VCaP (cell line): ENCODE results near the gene GZMM.
A peak's percentile ranks its signal among the peaks of the same experiment; 100 is the strongest.

ENCODE experiments used
- H3K27ac ChIP-seq: fragments of 450-650 bp; 2 replicates; pipeline ENCODE4 v1.5.1; 2017
- TF ChIP-seq, protein P1 (sequence below): fragments of 450-650 bp; conservative IDR thresholded peaks from 2 replicates; pipeline ENCODE4 v1.5.1; 2017; ENCODE audit warnings: mild to moderate bottlenecking, moderate library complexity

The GZMM gene

DNA sequence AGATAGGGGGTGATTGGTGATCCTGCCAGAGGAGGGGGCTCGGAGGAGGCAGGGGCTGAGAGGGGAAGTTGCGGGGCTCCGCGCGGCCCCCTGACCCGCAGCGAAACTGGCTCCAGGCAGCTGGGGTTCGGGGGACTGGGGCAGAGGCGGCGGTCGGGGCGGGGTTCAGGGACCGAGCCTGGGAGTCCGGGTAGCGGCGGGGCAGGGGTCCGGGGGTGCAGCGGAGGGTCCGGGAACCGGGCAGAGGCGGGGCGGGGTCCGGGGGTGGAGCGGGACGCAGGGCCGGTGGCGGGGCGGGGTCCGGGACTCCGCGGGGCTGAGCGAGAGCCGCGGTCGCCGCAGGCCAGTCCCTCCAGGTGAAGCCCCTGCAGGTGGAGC is 46.4 kb upstream of the GZMM start:
- TF ChIP-seq, protein P1, sequence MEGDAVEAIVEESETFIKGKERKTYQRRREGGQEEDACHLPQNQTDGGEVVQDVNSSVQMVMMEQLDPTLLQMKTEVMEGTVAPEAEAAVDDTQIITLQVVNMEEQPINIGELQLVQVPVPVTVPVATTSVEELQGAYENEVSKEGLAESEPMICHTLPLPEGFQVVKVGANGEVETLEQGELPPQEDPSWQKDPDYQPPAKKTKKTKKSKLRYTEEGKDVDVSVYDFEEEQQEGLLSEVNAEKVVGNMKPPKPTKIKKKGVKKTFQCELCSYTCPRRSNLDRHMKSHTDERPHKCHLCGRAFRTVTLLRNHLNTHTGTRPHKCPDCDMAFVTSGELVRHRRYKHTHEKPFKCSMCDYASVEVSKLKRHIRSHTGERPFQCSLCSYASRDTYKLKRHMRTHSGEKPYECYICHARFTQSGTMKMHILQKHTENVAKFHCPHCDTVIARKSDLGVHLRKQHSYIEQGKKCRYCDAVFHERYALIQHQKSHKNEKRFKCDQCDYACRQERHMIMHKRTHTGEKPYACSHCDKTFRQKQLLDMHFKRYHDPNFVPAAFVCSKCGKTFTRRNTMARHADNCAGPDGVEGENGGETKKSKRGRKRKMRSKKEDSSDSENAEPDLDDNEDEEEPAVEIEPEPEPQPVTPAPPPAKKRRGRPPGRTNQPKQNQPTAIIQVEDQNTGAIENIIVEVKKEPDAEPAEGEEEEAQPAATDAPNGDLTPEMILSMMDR: no peak
- no peak overlapping the region for H3K27ac ChIP-seq

DNA sequence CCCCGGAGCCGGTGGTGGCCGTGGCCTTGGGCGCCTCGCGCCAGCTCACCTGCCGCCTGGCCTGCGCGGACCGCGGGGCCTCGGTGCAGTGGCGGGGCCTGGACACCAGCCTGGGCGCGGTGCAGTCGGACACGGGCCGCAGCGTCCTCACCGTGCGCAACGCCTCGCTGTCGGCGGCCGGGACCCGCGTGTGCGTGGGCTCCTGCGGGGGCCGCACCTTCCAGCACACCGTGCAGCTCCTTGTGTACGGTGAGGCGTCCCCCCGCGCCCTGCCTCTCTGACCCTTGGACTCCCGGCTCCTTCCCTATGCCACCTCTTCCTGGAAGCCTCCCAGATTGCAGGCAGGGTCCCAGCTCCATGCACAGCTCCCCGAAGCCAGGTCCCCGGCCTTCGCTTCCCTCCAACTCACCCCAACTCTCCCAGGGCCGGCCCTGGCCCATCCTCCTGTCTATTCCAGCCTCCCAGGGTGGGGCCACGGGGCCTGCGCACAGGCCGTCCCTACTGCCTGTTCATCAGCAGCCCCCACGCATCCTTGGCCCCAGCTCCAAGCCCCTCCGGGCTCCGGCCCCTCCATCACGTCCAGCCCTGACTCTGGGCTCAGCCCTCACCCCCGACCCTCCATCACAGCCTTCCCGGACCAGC is 45.9 kb upstream of the GZMM start:
- TF ChIP-seq, protein P1: no peak
- no peak overlapping the region for H3K27ac ChIP-seq

DNA sequence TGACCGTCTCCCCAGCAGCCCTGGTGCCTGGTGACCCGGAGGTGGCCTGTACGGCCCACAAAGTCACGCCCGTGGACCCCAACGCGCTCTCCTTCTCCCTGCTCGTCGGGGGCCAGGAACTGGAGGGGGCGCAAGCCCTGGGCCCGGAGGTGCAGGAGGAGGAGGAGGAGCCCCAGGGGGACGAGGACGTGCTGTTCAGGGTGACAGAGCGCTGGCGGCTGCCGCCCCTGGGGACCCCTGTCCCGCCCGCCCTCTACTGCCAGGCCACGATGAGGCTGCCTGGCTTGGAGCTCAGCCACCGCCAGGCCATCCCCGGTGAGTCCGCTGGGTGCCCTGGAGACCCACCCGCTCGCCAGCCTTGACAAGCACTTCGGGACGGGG is 45.4 kb upstream of the GZMM start:
- TF ChIP-seq, protein P1: no peak
- H3K27ac ChIP-seq: no peak overlapping the region

DNA sequence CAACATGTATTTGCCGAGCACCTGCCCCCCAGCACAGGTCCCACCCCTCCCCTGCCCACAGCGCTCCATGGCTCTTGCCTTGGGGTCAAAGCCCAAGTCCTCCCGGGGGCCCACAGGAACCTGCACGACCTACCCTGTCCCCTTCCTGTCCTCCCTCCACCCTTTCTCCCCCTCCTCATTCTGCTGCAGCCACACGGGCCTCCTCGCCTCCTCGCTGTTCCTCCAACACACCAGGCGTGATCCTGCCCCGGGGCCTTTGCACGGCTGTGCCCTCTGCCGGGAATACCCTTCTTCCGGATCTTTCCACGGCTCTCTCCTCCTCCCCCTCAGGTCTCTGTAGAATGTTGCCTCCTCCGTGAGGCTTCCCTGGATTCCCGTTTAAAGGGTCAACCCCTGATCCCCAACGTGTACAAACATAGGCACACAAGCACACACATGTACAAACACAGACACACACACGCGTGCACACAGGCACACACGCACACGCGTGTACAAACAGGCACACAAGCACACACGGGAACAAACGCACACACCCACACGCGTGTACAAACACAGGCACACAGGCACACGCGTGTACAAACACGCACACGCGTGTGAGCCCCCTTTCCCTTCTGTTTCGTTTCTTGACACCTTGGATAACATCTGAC is 44.8 kb upstream of the GZMM start:
- H3K27ac ChIP-seq: no peak overlapping the region
- TF ChIP-seq, protein P1: no peak

DNA sequence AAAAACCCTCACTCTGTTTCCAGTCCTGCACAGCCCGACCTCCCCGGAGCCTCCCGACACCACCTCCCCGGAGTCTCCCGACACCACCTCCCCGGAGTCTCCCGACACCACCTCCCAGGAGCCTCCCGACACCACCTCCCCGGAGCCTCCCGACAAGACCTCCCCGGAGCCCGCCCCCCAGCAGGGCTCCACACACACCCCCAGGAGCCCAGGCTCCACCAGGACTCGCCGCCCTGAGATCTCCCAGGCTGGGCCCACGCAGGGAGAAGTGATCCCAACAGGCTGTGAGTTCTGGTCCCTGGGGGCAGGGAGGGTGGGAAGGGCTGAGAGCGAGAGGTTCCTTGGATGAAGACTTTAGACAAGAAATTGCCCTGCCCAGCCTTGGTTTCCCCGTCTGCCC is 42.2 kb upstream of the GZMM start:
- TF ChIP-seq, protein P1: no peak
- no peak overlapping the region for H3K27ac ChIP-seq

DNA sequence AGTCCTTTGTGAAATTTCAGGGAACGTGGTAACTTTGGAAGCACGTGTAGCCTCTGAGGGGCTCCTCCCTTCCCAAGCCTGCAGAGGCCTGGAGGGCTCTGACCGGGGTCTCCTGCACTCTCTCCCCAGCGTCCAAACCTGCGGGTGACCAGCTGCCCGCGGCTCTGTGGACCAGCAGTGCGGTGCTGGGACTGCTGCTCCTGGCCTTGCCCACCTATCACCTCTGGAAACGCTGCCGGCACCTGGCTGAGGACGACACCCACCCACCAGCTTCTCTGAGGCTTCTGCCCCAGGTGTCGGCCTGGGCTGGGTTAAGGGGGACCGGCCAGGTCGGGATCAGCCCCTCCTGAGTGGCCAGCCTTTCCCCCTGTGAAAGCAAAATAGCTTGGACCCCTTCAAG is 39.2 kb upstream of the GZMM start:
- H3K27ac ChIP-seq: no peak overlapping the region
- TF ChIP-seq, protein P1: no peak

DNA sequence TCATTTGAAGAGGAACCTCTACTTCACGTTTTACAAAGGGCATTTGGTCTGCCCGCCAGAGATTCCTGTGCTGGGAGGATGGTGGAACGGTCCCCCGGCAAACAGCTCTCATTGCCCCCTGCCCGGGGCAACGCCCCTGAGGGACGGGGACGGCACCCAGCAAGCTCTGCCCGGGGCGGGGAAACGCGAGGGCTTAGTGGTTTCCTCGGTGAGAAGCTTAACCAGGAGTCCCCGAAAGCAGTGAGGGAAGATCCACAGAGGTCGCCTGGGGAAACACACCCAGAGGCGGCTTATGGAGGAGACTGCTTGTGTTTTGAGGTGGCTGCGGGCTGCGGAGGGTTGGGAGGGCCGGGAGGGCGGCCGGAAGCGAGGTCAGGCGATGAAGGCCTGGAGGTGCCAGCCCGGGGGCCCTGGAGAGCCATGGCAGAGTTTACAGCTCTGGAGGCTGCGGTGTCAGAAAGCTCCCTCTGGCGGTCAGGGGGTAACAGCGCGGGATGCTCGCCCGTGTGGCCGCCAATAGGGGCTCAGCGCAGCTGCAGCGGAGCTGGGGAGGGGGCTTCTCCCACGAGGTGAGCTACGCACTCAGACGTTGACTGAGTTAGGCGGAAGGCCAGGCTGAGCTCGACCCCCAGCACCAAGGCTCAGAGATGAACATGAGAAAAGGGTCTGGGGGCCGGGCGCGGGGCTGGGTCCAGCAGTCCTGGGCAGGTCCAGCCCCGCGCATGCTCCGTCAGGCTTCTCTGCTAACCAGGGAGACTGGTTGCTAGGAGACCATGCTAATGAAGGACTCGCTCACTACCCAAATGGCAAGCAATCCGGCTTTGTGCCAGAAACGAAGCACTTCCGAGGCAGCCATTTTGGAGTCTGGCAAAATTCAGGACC is 37.2 kb upstream of the GZMM start:
- H3K27ac ChIP-seq: peak overlapping the region; percentile 82
- TF ChIP-seq, protein P1: peak; percentile 95
